ENCODE data around the gene GAB3.

Gene GAB3, protein sequence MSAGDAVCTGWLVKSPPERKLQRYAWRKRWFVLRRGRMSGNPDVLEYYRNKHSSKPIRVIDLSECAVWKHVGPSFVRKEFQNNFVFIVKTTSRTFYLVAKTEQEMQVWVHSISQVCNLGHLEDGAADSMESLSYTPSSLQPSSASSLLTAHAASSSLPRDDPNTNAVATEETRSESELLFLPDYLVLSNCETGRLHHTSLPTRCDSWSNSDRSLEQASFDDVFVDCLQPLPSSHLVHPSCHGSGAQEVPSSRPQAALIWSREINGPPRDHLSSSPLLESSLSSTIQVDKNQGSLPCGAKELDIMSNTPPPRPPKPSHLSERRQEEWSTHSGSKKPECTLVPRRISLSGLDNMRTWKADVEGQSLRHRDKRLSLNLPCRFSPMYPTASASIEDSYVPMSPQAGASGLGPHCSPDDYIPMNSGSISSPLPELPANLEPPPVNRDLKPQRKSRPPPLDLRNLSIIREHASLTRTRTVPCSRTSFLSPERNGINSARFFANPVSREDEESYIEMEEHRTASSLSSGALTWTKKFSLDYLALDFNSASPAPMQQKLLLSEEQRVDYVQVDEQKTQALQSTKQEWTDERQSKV

DNA sequence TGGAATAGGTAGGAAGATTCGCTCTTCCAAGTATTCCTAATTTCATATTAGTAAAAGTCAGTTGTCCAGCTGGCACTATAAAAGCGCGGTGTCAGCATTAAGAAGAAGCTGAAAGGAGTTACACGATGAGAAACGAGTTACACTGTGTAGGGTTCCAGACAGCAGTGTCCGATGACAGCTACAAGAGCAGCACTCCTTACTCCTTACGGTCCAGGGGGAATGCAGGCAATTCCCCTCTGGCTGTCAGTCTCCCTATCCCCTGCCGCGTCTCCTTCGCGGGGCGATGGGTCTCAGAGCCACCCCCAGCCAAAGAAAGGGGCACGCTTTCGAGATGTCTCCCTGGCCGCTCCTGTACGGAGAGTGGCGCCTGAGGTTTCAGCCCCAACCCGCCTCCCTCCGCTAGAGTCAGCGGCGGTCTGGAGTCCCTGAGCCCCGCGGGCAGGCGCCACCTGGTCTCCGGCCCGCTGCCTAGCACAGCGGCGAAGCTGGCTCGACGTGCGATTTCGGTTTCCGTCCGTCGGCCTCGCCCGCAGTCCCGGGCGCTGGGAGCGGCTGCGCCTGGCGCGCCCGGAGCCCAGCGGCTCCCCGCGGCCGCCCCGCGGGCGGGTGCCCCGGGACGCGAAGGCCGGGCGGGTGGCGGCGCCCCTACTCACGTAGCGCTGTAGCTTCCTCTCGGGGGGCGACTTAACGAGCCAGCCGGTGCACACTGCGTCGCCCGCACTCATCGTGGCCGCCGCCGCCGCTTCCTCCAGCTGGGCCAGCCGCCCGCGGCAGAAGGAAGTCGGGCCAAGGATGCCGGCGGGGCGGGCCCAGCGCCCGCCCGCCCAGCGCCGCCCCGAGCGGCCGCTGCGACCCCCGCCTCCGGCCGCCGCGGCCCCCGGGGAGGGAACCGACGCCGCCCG, at the start of gene GAB3:
GAB3 (minus strand) TSS at position 777 of the 902 bp plus-strand sequence; CDS start at position 725, 52 bp downstream.
- no peak for DNase-seq

DNA sequence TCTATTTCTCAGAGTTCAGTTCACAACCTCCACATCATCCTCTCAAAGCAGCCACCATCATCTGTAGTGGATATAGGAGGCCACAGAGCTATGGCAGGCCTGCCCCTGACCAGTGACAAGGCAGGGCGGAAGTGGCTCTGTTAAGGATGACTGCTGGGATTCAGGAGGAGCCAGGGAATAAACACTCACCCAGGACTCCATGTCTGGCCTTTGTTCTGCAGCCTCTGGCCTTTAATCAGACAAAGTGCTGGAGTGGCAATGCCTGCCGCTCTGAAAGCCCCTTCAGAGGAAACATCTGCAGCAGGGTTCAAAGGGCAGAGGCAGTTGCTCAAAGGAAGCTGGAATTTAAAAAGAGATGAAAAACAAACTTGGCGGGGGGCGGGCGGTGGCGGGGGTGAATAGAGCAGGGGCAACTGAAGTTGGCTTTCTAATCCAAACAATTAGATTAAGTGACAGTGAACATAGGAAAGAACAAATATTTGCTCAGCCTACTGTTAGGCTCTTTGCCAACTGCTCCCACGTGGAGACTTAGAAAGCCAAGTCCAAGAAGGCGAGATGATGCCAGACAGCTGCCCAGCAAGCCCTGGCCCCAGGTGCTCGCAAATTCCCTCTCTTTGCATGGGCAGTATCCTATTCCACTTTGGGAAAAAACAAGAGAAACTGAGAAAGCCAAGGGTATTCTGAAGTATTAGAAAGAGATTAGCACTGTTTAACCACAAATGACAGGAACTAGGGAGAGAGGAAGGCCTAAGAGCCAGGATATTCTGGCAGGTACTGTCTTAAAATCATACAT, 48.9 kb upstream of the GAB3 start:
- DNase-seq = peak; percentile 83

DNA sequence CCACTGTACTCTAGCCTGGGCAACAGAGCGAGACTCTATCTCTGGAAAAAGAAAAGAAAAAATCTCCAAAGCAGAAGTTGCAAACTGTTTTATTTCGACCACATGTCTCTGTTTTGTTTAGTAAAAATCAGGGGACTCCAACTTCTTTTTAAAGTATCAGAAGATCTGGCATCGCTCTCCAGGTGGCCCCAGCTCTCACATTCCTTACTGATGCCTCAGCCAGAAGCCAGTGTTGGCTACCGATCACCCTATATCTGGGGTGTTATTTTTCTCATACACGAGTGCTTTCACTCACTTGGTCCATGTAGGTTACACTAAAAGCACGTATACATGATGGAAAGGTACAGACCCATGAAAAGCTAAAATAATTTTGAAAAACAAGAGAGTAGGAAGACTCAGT, 46.1 kb upstream of the GAB3 start:
- no peak for DNase-seq

DNA sequence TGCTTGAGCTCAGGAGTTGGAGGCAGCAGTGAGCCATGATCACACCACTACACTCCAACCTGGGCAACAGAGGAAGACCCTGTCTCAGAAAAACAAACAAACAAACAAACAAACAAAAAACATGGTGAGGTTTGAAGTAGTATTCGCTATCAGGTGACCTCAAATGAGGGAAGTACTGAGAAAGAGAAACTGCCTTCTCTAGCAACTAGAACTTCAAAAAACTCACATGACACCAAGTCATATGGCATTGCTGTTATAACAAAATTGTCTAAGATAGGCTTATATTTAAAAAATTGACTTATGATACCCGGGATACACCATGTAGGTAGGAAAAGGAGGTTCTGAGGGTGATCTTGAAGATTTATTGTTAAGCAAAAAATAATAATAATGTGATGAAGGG, 44.1 kb upstream of the GAB3 start:
- no peak for DNase-seq

DNA sequence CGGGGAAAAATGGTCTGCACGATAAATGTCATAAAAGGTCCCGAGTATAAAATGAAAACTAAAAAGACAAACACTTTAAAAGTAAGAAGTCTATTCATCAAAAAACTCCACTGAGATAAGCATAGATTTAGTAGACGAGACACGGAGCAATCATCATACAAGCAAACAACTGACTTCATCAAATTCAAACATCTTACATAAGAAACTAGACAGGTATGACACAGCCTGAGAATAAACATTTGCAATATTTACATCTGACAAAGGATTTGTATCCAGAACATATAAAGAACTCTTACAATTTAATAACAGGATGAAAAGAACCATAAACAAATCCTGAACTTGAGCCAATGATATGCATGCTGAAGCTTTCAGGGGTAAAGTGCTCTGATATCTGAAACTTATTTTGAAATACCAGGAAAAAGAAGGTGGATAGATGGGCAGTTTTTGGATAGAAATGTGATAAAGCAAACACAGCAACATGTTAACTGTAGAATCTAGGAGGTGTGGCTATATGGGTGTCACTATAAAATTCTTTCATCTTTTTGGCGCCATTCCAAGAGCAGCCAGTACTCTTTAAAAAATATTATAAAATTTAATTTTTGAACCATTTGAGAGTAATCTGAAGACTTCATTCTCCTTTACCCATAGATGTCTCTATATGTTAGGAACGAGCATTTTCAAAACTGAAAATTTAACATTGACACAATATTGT, 42.4 kb upstream of the GAB3 start:
- no peak for DNase-seq

DNA sequence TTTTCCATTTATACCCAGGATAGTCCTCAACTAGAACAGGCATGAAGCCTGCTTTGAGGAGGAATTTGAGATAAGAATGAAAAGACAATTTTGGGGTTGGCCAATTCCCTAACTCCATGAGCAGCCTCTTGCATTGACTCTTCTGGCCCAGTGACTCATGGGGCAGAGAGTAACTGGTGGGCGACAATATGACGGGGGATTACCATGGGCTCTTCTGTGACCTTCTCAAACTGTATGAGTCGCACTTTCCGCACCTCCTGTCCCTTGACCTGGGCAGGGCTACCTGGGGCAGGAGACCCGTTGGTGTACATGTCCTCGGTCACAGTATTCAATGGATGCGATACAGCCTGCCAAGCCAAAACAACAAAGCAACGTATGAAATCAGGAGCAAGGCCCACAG, 41.1 kb upstream of the GAB3 start:
- no peak for DNase-seq

DNA sequence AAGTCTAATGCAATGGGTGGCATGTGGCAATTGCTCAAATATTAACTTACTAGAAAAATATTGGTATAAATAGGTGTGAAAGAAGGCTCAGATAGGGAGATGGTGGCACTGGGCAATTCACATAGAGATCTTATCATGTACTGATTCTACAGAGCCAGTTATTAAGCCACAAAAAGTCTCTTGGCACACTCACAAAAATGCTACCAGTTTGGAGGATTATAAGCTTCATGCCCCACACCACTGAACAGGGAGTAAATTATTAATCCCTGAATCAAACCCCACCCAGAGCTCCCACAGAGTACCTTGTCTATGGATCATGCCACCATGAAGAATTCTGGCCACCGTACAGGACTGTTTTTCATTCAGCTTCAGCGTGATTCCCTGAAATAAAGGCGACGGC, 40.6 kb upstream of the GAB3 start:
- no peak for DNase-seq

DNA sequence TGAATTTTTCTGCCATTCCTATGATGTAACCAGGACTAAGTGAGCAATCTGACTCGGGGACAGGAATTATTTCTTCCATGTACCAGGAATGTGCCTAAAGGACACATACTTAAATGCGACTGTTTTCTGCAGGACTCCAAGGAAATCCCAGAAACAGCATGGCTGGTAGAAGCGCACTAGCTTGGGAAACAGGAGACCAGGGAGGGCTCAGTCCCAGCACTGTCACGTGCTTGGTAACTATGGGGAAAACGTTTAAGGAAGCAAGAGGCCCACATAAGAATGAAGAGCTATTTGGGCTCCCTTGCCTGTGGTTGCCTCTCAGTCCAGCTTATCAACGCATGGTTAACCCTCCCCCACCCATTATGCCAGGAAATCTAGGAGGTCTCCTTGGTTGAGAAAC, 34.8 kb upstream of the GAB3 start:
- no peak for DNase-seq

DNA sequence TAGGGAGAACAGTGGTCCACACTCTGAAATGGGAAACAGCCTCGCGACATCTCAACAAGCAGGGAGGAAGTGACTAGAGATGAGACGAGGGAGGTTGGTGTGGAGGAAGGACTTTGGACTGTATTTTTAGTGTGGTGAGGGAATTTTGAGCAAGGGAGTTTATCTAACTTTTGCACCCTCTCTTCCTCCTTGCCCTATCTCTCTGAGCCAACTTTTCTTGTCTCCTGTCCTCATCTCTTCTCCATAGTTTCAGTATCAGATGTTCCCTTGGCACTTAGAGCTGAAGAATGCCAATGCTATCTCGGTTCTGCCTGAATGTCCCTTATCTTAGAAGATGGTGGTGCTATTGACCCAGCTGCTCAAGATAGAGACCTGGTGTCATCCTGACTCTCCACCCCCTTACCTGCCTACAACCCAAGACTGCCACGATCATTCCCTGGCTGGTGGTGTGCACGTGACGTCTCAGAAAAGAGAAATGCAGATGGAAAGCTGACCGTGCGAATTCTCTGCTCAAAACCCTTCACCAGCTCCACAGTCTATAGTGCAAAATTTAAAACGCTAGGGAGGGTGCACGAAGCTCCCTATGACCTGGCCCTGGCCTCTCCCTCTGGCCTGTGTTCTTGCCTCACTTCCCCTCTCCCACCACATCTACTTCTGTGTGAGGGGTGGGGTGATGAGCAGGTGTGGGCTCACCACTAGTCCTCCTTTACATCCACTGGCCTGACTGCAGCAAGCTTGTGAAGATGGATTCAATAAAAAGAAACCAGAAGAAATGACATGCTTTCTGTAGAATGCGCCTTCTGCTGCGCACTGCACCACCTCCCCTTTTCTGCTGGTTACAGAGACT, 33.5 kb upstream of the GAB3 start:
- no peak for DNase-seq

DNA sequence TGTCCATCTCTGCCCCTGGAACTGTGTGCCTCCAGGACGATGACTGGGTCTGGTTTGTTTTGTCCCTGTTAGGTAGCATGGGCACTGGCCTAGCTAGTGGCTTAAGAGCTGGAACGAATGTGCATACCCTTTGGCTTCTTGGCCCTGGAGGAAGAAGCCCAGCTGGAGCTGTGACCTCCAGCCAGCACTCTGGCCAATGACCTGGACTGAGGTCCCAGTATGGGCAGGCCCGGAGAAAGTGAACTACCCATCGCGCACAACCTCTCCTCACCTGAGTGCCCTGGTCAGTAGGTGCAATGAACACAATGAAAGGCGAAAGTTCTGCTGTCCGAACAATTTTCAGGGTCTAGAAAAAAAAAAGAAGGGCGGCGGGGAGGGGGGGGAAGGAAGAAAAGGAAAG, 30.1 kb upstream of the GAB3 start:
- DNase-seq = no peak

DNA sequence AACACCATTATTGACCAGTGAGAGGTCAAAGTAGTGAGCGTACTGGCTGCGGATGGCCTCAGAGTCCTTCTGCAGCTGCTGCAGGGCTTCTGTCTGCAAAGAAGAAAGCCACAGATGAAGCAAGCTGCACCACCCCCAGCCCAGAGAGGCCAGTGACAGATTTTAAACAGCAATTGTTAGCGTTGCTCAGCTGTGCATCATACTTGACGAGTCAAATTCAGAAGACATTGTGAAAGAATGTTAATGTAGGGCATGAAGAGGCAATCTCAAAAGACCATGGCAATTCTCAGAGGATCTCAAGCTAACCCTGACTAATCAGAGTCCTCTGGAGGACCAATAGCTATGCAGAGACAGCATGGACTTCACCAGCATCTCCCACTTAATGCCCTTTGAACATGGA, 28.4 kb upstream of the GAB3 start:
- no peak for DNase-seq

DNA sequence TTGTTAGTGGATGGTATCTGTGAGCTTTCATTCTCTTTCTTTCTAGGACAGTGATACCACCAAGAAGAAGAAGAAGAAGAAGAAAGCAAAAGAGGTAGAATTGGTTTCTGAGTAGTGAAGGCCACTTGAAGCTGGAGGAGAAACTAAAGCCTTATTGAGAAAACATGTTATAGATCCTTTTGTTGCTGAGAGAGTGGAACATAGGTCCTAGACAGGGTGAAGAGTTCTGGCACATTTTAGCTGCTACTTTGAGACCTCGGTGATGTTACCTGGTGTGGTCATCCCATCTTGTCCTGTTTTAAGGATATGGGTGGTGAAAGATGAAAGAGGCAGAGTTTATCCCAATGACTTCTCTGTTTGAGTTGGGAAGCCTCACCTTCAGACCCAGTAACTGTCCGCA, 25.9 kb upstream of the GAB3 start:
- no peak for DNase-seq

DNA sequence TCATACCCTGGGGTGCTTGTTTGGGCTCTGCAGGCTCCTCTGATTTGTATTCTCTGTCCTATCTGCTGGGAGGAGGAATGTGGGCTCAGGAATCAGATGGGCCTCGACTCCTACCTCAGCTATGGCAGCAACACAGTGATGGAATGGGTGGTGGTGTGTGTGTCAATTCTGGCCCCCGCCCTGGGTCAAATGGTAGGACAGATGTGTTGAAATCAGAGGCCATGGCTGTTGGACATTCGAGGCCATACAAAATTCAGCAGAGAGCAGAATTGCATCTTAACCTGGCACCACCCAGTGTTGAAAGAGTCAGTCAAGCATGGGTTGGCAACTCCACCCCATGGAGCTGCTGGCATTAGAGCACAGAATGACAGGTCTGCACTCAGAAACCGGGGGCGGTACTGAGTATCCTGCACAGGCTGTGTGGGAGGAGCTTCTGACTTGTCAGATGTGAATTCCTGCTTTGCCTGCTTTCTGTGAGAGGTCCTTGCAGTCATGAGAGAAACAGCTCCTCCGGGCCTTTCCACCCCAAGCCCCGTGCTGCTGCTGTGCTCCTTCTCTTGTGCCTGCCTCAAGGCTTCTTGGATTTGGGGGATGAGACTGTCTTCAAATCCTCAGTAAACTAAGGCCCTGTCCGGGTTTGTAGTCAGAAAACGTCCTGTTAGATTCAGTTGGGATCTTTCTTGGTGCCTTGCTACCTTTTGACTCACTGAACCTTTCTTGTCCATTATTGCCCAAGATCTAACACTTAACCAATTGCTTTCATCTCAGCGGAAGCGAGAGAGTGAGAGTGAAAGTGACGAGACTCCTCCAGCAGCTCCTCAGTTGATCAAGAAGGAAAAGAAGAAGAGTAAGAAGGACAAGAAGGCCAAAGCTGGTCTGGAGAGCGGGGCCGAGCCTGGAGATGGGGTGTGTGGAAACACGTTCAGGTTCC, 24.8 kb upstream of the GAB3 start:
- no peak for DNase-seq

DNA sequence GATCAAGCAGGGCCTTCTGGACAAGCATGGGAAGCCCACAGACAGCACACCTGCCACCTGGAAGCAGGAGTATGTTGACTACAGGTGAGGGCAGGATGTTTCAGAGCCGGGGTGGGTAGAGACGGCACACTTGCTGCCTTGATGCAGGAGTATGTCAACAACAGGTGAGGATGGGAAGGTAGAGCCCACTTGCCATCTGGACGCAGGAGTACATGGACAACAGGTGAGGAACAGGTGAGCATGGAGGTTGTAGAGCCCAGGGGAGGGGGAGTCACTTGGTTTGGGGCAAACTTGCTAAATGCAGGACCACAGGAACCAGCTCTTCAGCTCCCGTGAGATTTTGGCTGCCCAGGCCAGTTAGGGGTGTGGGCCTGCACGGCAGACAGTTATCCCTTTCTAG, 23.7 kb upstream of the GAB3 start:
- no peak for DNase-seq

DNA sequence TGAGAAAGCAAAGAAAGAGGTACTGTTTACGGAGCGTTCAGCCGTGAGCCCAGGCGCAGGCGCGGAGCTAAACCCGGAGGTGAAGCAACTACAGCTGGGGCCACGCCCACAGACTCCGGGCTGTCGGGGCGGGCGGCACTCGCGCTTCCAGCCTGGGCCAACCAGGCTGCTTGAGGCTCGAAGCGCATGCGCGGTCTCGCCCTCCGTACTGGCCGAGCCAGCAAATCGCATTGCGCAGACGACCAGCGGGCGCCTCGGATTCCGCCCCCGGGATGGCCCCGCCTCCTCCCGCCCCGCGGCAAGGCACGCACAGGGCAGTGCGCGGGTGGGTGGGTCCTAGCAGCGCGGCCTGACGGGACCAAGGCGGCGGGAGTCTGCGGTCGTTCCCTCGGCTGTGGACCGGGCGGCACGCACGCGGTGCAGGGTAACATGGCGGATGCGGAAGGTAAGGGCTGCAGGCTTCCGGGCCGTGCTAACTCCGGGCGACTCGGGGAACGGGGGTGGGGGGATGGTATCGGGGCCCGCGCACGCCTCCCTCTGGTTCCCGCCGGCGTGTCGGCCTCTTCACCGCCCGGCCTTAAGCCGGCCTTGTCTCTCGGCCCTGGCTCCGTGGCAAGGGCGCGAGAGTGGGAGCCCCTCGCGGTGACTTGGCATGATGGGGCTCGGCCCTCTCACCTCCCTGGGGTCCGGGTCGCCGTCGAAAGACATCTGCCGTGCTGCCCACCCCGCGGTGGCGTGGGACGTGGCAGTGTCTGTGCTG, 11.8 kb upstream of the GAB3 start, which contains the start of gene DKC1:
DKC1 (plus strand) TSS at position 328 of the 760 bp plus-strand sequence; CDS start at position 430, 102 bp downstream.
- DNase-seq = peak; percentile 77

DNA sequence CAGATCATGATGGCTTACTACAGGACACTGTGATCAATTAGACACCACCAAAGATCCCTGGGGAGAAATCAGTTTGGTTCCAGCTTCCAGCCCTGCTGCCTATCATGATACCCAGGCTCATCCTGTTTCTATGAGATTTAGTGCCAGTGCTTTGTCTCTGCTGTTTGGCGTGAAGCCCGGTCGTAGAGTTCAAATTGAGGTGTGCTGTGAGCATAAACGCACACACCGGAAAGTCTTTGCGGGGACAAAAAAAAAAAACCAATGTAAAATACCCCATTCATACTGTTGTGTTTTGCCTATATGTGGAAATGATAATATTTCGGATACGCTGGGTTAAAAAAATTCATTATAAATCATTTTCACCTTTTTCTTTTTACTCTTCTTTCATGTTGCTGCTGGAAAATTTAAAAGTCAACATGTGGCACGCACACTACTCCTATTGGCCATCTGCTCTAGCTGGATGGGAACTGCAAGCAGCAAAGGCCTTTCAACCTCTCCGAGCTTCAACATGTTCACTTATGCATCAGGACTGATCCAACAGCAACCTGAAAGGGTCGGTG, 11.2 kb upstream of the GAB3 start:
- DNase-seq = no peak

DNA sequence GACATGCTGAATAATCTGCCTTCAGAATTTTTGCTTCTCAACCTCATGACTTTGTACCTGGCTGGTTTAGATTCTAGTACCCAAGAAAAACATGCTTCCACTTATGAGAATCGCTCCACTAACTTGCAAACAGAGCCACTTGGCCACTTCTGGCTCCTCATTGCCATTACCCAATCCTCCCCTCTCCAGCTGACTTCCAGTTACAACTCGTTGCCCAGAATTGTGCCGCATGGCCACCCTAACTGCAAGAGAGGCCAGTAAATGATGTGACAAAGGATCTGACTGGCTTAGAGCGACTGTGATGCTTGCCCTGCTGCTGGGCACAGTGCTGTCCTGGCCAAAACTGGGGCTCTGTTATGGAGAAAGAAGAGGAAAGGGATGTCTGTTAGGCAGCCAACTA, 7.8 kb upstream of the GAB3 start:
- no peak for DNase-seq

DNA sequence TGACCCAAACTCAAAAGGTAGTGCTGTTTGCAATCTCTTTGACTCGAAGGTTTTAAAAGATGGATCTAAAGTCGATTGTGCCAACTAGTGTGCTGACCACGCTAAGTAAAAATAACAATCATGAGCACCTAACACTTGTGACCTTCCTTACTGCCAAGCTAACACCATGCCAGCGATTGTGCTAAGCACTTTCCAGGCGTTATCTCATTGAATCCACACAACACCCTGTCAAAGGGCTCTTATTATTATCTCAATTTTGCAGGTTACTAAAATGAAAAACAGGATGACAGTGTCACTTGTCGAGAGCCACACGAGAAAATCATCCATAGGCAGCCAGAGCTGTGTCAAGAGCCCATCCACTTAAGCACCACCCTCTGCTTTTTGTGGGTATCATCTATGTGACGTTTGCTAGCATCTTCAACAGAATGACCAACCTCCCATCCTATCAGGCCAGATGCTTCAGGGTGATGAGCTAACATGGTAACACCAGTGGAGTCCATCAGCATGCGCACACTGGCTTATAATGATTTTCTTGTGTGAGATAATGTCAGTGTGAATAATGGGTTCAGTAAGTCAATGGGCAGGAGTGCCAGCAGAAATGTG, 893 bp upstream of the GAB3 start:
- DNase-seq = no peak

Data from NCI-H1417 treated with DMSO at 0.1 percent for 48 hours (cell line).